ENCODE data around the gene OR10G8.
"Not testable (repeated sequence)": the region's sequence is repeated elsewhere in the genome, so short reads cannot be mapped to it uniquely, and the experiment has no call there.

OR10G8 gene

DNA sequence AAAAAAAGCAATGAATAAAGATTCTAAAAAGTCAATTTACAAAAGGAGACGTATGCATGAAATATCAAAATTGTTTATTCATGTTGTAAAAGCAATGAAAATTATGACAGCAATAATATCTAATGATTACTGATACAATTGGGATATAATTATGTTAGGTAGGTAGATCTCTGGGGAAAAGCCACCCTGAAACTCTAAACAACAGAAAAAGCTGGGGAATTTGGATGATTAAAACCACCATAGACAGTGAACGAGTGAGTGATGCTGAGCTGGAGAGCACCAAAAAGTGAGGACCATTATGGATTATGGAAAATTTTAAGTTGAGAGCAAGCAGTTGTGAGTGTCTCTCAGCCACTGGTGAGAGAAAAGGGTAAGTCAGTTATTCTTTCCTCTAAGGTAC lies at the start of gene OR10G8:
Gene OR10G8, plus strand, starts transcription at position 301 of the 400 bp plus-strand sequence. CDS start 2,825 bp downstream, outside the sequence.
- no peak within 1 kb of the TSS for H3K9ac ChIP-seq (ENCODE audit: low read length)
- H3K27me3 ChIP-seq (ENCODE audit: control insufficient read depth in 1 of 2, insufficient read depth in 2 of 2, low read length in 2 of 2), result no peaks in the 10 kb centered on the region
- H3K36me3 ChIP-seq (ENCODE audit: insufficient read depth, low read length), result no peaks in the 10 kb centered on the region
- no peak within 1 kb of the TSS for H3K27ac ChIP-seq (ENCODE audit: low read depth, low read length)
- H3K9me3 ChIP-seq (ENCODE audit: low read length), result no peaks in the 10 kb centered on the region
- H3K4me1 ChIP-seq (ENCODE audit: insufficient read depth, low read length), result no peaks in the 10 kb centered on the region
- no peak within 1 kb of the TSS for H3K4me3 ChIP-seq (ENCODE audit: low read depth in 1 of 2, low read length in 2 of 2)

DNA sequence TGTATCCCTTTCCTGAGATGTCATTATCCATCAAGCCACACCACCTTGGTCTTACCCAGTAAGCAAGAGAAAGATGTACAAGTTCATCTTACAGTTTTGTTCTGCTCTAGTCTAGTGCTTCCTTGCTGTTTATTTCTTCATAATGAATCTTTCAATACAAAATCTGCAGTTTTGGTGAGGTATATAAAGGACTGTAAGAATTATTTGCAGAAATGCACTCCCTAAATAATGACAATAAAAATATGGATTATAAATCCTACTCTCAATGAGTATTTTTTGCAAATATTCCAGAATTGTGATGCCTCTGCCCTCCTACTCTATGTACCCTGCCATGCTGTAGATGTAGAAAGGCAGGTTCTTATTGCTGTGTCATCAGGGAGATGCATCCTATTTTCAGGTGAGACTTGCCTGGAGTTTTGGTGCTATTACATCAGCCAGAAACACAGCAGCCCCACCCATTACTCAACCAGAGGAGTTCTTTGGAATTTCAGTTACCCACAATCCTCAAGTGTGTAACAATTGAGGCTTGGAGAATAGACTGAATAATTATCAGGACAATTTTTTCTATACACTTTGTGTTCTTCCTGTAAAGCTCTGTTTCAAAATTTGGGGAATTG lies 48.8 kb upstream of the OR10G8 start, which contains the start of gene OR10S1:
Gene OR10S1, minus strand, starts transcription at position 51 of the 617 bp plus-strand sequence. CDS start 117 bp downstream, outside the sequence.
- H3K4me1 ChIP-seq (ENCODE audit: insufficient read depth, low read length), result no peaks in the 10 kb centered on the region
- H3K9ac ChIP-seq (ENCODE audit: low read length), result no peak within 1 kb of the TSS
- H3K27me3 ChIP-seq (ENCODE audit: control insufficient read depth in 1 of 2, insufficient read depth in 2 of 2, low read length in 2 of 2), result no peaks in the 10 kb centered on the region
- no peak within 1 kb of the TSS for H3K27ac ChIP-seq (ENCODE audit: low read depth, low read length)
- H3K36me3 ChIP-seq (ENCODE audit: insufficient read depth, low read length), result no peaks in the 10 kb centered on the region
- H3K4me3 ChIP-seq (ENCODE audit: low read depth in 1 of 2, low read length in 2 of 2), result no peak within 1 kb of the TSS
- no peaks in the 10 kb centered on the region for H3K9me3 ChIP-seq (ENCODE audit: low read length)

DNA sequence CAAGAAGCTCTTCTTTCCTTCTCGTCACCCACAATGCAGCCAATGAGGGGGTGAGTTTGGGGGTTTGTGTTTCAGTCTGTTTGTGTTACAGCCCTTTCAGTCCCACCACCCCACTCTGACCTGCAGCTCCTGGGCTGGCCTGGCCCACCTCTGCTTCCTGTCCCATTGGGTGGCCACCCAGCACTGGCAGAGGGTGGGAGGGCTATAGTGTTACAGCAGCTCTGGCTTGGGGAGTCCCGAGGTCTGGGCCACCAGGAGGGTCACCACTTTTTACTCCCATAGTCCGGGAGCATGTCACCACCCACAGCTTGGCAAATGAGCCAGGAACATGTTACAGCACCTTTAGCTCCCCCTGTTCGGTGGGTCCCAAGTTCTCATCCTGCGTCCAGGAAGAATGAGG lies 47.3 kb upstream of the OR10G8 start:
- Histone ChIP-seq H3K36me3 (ENCODE audit: insufficient read depth, low read length) (no peaks in the 10 kb centered on the region), H3K4me3 (ENCODE audit: low read depth in 1 of 2, low read length in 2 of 2) (no peak overlapping the region), H3K27me3 (ENCODE audit: control insufficient read depth in 1 of 2, insufficient read depth in 2 of 2, low read length in 2 of 2) (no peaks in the 10 kb centered on the region), H3K27ac (ENCODE audit: low read depth, low read length) (no peak overlapping the region), H3K4me1 (ENCODE audit: insufficient read depth, low read length) (no peaks in the 10 kb centered on the region), H3K9ac (ENCODE audit: low read length) (no peak overlapping the region), H3K9me3 (ENCODE audit: low read length) (no peaks in the 10 kb centered on the region)

DNA sequence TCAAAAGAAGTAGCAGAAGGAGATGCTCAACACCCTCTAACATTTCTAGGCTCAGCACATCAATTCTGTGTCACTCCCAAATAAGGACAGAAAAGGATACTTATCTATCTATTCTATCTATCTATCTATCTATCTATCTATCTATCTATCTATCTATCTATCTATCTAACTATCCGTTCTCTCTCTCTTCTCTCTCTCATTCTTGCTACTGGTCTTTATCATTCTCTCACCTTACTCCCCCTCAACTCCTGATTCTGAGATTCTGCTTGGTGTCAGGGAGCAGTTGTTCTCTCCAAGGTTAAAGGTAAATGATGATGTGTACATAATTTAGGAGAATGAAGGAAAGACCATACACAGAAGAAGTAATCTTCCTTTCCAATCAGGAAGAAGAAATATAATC lies 31.5 kb upstream of the OR10G8 start, which contains the start of gene OR10G6:
Gene OR10G6, minus strand, starts transcription at position 43 of the 400 bp plus-strand sequence. Its CDS starts 0 bp downstream, at position 43.
- H3K4me1 ChIP-seq (ENCODE audit: insufficient read depth, low read length), result no peaks in the 10 kb centered on the region
- H3K4me3 ChIP-seq (ENCODE audit: low read depth in 1 of 2, low read length in 2 of 2), result no peak within 1 kb of the TSS
- H3K9ac ChIP-seq (ENCODE audit: low read length), result no peak within 1 kb of the TSS
- H3K36me3 ChIP-seq (ENCODE audit: insufficient read depth, low read length), result no peaks in the 10 kb centered on the region
- no peak within 1 kb of the TSS for H3K27ac ChIP-seq (ENCODE audit: low read depth, low read length)
- H3K27me3 ChIP-seq (ENCODE audit: control insufficient read depth in 1 of 2, insufficient read depth in 2 of 2, low read length in 2 of 2), result no peaks in the 10 kb centered on the region
- H3K9me3 ChIP-seq (ENCODE audit: low read length), result no peaks in the 10 kb centered on the region

DNA sequence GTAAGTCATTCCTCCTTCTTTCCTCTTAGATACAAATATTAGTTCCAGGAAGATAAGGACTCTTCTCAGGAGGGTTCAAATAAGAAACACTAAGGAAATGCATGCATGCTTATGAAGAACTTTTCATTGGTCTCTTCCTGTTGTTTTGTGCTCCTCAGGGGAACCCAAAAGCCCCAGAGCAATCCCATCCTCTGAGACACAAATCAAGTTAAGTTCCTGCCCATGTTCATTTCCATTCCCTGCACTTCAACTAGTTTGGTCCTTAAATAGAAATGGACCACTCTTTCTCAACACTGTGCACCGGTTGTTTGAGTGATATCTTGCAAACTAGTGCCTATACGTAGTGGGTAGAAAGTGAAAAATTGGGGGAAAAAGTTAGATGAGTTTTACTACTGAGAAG lies 13.9 kb upstream of the OR10G8 start, which contains the start of gene OR10G4:
Gene OR10G4, plus strand, starts transcription at position 301 of the 400 bp plus-strand sequence. CDS start 2,578 bp downstream, outside the sequence.
- Histone ChIP-seq H3K4me1 (ENCODE audit: insufficient read depth, low read length) (no peaks in the 10 kb centered on the region), H3K36me3 (ENCODE audit: insufficient read depth, low read length) (no peaks in the 10 kb centered on the region), H3K4me3 (ENCODE audit: low read depth in 1 of 2, low read length in 2 of 2) (no peak within 1 kb of the TSS), H3K27me3 (ENCODE audit: control insufficient read depth in 1 of 2, insufficient read depth in 2 of 2, low read length in 2 of 2) (no peaks in the 10 kb centered on the region), H3K27ac (ENCODE audit: low read depth, low read length) (no peak within 1 kb of the TSS), H3K9me3 (ENCODE audit: low read length) (no peaks in the 10 kb centered on the region), H3K9ac (ENCODE audit: low read length) (no peak within 1 kb of the TSS)

GRCh38 chr11:124015837-124016236 lies 10.8 kb upstream of the OR10G8 start:
- H3K9me3 ChIP-seq (ENCODE audit: low read length), result not testable (repeated sequence)

DNA sequence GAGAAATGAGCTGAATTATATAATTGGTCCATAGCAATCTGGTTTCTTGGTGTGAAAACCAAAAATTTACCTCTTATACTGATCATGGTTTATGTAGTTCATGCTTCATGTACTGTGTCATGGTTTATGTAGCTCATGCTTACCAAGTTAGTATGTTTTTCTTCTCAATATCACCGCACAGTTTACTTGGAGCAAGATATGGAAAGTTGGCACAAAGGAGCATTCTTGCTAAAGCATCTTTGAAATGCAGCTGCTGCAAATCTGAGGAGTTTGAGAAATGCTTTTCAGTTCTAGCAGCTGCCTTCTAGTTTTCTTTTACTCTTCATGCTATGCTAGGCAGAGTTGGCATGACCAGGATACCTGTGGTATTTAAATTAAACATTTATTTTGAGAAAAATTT lies 10.1 kb downstream of the OR10G8 start:
- Histone ChIP-seq H3K4me3 (ENCODE audit: low read depth in 1 of 2, low read length in 2 of 2) (no peak overlapping the region), H3K27me3 (ENCODE audit: control insufficient read depth in 1 of 2, insufficient read depth in 2 of 2, low read length in 2 of 2) (no peaks in the 10 kb centered on the region), H3K9ac (ENCODE audit: low read length) (no peak overlapping the region), H3K27ac (ENCODE audit: low read depth, low read length) (no peak overlapping the region), H3K36me3 (ENCODE audit: insufficient read depth, low read length) (no peaks in the 10 kb centered on the region), H3K4me1 (ENCODE audit: insufficient read depth, low read length) (no peaks in the 10 kb centered on the region), H3K9me3 (ENCODE audit: low read length) (no peaks in the 10 kb centered on the region)

More at GRCh38 chr11:124015837-124016236, 10.8 kb upstream of the OR10G8 start:
- not testable (repeated sequence) for H3K4me3 ChIP-seq (ENCODE audit: low read depth in 1 of 2, low read length in 2 of 2); H3K27ac ChIP-seq (ENCODE audit: low read depth, low read length); H3K9ac ChIP-seq (ENCODE audit: low read length); H3K36me3 ChIP-seq (ENCODE audit: insufficient read depth, low read length); H3K4me1 ChIP-seq (ENCODE audit: insufficient read depth, low read length); H3K27me3 ChIP-seq (ENCODE audit: control insufficient read depth in 1 of 2, insufficient read depth in 2 of 2, low read length in 2 of 2)

GRCh38 chr11:124039557-124039956 lies 13.0 kb downstream of the OR10G8 start:
- H3K27me3 ChIP-seq (ENCODE audit: control insufficient read depth in 1 of 2, insufficient read depth in 2 of 2, low read length in 2 of 2), result no peaks in the 10 kb centered on the region
- H3K9me3 ChIP-seq (ENCODE audit: low read length), result no peaks in the 10 kb centered on the region
- no peak overlapping the region for H3K27ac ChIP-seq (ENCODE audit: low read depth, low read length)
- no peak overlapping the region for H3K4me3 ChIP-seq (ENCODE audit: low read depth in 1 of 2, low read length in 2 of 2)
- H3K36me3 ChIP-seq (ENCODE audit: insufficient read depth, low read length), result no peaks in the 10 kb centered on the region
- no peak overlapping the region for H3K9ac ChIP-seq (ENCODE audit: low read length)
- no peaks in the 10 kb centered on the region for H3K4me1 ChIP-seq (ENCODE audit: insufficient read depth, low read length)

DNA sequence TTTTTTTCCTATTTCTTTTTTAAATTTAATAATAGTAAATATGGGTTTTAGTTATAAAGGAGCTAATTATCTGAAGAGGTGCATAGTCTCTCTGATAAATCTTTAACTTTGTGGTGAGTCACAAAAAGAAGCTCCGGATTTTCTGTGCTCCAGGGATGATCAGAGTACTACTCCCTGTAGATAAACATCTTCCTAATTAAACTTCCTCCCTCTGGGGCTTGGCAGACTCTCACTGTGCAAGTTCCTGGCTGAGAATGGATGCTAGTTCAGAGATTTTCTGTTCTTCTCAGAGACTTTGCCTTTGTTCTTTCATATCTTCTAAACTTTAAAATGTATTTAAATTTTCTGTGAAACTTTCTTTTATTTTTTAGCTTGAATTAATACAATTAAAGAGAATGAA lies 14.7 kb downstream of the OR10G8 start, which contains the start of gene OR10G7:
Gene OR10G7, minus strand, starts transcription at position 72 of the 400 bp plus-strand sequence. CDS start 2,324 bp downstream, outside the sequence.
- no peak within 1 kb of the TSS for H3K27ac ChIP-seq (ENCODE audit: low read depth, low read length)
- no peak within 1 kb of the TSS for H3K9ac ChIP-seq (ENCODE audit: low read length)
- no peaks in the 10 kb centered on the region for H3K36me3 ChIP-seq (ENCODE audit: insufficient read depth, low read length)
- H3K4me1 ChIP-seq (ENCODE audit: insufficient read depth, low read length), result no peaks in the 10 kb centered on the region
- H3K9me3 ChIP-seq (ENCODE audit: low read length), result no peaks in the 10 kb centered on the region
- H3K4me3 ChIP-seq (ENCODE audit: low read depth in 1 of 2, low read length in 2 of 2), result no peak within 1 kb of the TSS
- H3K27me3 ChIP-seq (ENCODE audit: control insufficient read depth in 1 of 2, insufficient read depth in 2 of 2, low read length in 2 of 2), result no peaks in the 10 kb centered on the region

- Histone ChIP-seq H3K4me1 (ENCODE audit: insufficient read depth, low read length) (no peaks in the 10 kb centered on the region), H3K9me3 (ENCODE audit: low read length) (no peaks in the 10 kb centered on the region), H3K36me3 (ENCODE audit: insufficient read depth, low read length) (no peaks in the 10 kb centered on the region), H3K27me3 (ENCODE audit: control insufficient read depth in 1 of 2, insufficient read depth in 2 of 2, low read length in 2 of 2) (no peaks in the 10 kb centered on the region), H3K4me3 (ENCODE audit: low read depth in 1 of 2, low read length in 2 of 2) (no peak overlapping the region), H3K9ac (ENCODE audit: low read length) (no peak overlapping the region), H3K27ac (ENCODE audit: low read depth, low read length) (no peak overlapping the region)
These were observed 16.8 kb downstream of the OR10G8 start for GRCh38 chr11:124043420-124043819.

DNA sequence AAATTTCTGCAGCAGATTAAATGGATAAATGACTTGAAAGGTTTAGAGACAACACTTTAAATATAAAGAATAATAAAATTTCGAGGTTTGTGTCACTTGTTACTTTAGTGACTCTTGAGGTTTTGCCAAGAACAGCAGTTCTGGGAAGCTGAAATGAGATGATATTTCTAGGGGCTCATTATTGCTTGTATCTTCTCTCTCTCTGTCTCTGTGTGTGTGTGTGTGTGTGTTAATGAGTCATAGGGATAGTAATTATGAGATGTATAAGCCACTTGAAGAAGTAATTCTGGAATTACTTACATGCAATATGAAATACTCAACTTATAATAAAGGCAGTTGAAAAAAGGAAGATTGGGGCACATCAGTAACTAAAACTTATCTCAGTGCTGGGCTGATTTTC lies 24.1 kb downstream of the OR10G8 start:
- no peak overlapping the region for H3K4me3 ChIP-seq (ENCODE audit: low read depth in 1 of 2, low read length in 2 of 2)
- H3K36me3 ChIP-seq (ENCODE audit: insufficient read depth, low read length), result no peaks in the 10 kb centered on the region
- no peak overlapping the region for H3K9ac ChIP-seq (ENCODE audit: low read length)
- H3K4me1 ChIP-seq (ENCODE audit: insufficient read depth, low read length), result no peaks in the 10 kb centered on the region
- no peaks in the 10 kb centered on the region for H3K9me3 ChIP-seq (ENCODE audit: low read length)
- no peak overlapping the region for H3K27ac ChIP-seq (ENCODE audit: low read depth, low read length)
- H3K27me3 ChIP-seq (ENCODE audit: control insufficient read depth in 1 of 2, insufficient read depth in 2 of 2, low read length in 2 of 2), result no peaks in the 10 kb centered on the region

GRCh38 chr11:124052966-124053365 lies 26.4 kb downstream of the OR10G8 start:
- H3K4me1 ChIP-seq (ENCODE audit: insufficient read depth, low read length), result no peaks in the 10 kb centered on the region
- no peaks in the 10 kb centered on the region for H3K27me3 ChIP-seq (ENCODE audit: control insufficient read depth in 1 of 2, insufficient read depth in 2 of 2, low read length in 2 of 2)
- H3K9ac ChIP-seq (ENCODE audit: low read length), result no peak overlapping the region
- H3K36me3 ChIP-seq (ENCODE audit: insufficient read depth, low read length), result no peaks in the 10 kb centered on the region
- H3K27ac ChIP-seq (ENCODE audit: low read depth, low read length), result no peak overlapping the region
- H3K4me3 ChIP-seq (ENCODE audit: low read depth in 1 of 2, low read length in 2 of 2), result no peak overlapping the region
- no peaks in the 10 kb centered on the region for H3K9me3 ChIP-seq (ENCODE audit: low read length)

All from muscle layer of colon (tissue), 2 donors.